Gastrocnemius medialis (tissue), 4 donors: ENCODE measurements around the gene DUSP8. TPM values are rescaled to one million over a fixed set of nuclear protein-coding genes. Genes with fewer than 3 reads are reported as not detected.
"Not testable (repeated sequence)": the region's sequence is repeated elsewhere in the genome, so short reads cannot be mapped to it uniquely, and the experiment has no call there.

Experiments used
- ATAC-seq, 2 donors: fragments of 150-250 bp; one replicate each; pipeline ENCODE4 v1.9.1; 2016
- DNase-seq, 2 donors: peaks; one replicate each; pipeline ENCODE4 v3.0.0-alpha.2; 2019
- H3K27ac ChIP-seq, 4 donors: fragments of 200-600 bp; sonication (generic); 1 replicate in 1 of 4; 2 replicates in 3 of 4; pipeline ENCODE4 v1.5.1; 2016 to 2018; ENCODE audit warnings: mild to moderate bottlenecking in 2 of 4, moderate library complexity in 1 of 4
- H3K27me3 ChIP-seq, 3 donors: fragments of 200-600 bp; sonication (generic) in 2 of 3; 1 replicate in 1 of 3; 2 replicates in 2 of 3; pipeline versions ENCODE4 v1.5.1 to v1.6.0; 2016 to 2019; ENCODE audit warnings: mild to moderate bottlenecking in 1 of 3, moderate library complexity in 1 of 3
- H3K36me3 ChIP-seq, 2 donors: fragments of 200-600 bp; sonication (generic) in 1 of 2; one replicate each; pipeline ENCODE4 v1.5.1; 2017 to 2018
- H3K4me1 ChIP-seq, 2 donors: fragments of 200-600 bp; sonication (generic) in 1 of 2; one replicate each; pipeline ENCODE4 v1.5.1; 2016 to 2017; ENCODE audit warnings: mild to moderate bottlenecking in 2 of 2
- H3K4me3 ChIP-seq, 4 donors: fragments of 200-600 bp; sonication (generic) in 3 of 4; 1 replicate in 1 of 4; 2 replicates in 3 of 4; pipeline ENCODE4 v1.5.1; 2016 to 2019; ENCODE audit warnings: mild to moderate bottlenecking in 2 of 4
- H3K9me3 ChIP-seq, 3 donors: fragments of 200-600 bp; sonication (generic) in 2 of 3; 1 replicate in 1 of 3; 2 replicates in 2 of 3; pipeline ENCODE4 v1.5.1; 2016 to 2019
- POLR2A ChIP-seq, 2 donors: fragments of 450-650 bp; IDR thresholded peaks; one replicate each; pipeline ENCODE4 v1.6.1; 2017; ENCODE audit warnings: antibody characterized with exemption in 2 of 2, mild to moderate bottlenecking in 2 of 2, moderate library complexity in 2 of 2
- in situ Hi-C, 4 donors: fragments of 200-750 bp; cut with MboI; loops; one replicate each; pipeline versions ENCODE4 v1.15.0 to v1.8.0; 2017; ENCODE audit warnings: low sequenced_read_pairs in 4 of 4
- intact Hi-C: fragments of 100-400 bp; cut with DNase I; formaldehyde crosslinking; loops from one replicate; pipeline ENCODE4 v1.15.1; 2023; ENCODE audit warnings: low total_unique reads
- total RNA-seq, 4 donors: library from RNA; depleted of rRNA; stranded (reverse); fragments of >200 nt; gene quantifications; one replicate each; pipeline versions ENCODE4 v1.1.0 to v1.2.3, GENCODE V29; 2016
- TF ChIP-seq, protein P1 (sequence below), 5 experiments: fragments of 450-650 bp in 3 of 5; fragments of 200-600 bp in 2 of 5; sonication (generic) in 2 of 5; IDR thresholded peaks in 4 of 5; conservative IDR thresholded peaks in 1 of 5; 1 replicate in 4 of 5; 2 replicates in 1 of 5; pipeline ENCODE4 v1.5.1; 2016 to 2019; ENCODE audit warnings: antibody characterized with exemption in 5 of 5, mild to moderate bottlenecking in 3 of 5, moderate library complexity in 3 of 5

DUSP8 gene
- total RNA-seq, 4 donors from 2014 or later: 2.6 to 25.9 (median 6.3) TPM

DNA sequence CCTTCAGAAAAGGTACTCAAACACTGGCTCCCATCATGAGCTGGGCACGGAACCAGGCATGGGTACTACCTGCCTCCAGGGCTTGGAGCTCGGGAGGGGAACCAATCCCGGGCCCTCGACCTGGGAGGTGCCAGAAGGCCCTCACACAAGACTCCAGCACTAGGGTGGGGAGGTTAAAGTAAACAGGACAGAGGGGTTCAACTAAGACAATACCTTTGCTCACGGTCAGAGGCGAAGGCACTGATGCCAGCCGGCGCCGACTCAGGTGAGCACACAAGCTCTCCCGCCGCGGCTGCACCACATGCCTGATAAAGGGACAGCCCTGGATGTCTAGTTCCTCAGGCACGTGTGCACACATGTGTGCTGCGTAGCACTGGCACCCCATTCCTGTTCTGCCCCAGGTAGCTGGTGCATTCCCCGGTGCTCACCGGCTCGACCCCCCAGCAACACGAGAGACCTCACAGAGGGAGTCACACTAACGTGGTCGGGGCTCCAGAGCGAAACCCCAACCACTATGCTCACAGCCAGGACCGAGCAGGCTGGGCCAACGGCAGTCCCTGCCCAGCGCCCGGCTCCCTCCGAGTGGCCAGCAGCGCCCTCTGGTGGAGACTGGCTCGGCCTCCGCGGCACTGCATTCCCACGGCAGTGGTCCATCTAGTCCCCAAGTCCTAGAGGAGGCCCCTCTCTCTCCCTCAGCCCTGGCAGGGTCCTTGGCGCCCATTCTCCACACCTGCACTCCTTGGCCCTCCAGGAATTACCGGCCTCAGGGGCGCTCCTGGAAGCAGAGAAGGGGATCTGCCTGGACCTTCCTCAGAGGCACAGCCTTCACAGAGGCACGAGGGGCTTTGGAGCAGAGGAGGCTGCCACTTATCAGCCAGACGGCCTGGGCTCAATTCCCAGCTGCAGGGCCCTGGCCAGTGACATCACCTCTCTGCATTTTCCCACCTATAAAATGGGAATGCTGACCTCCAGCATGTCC is 56.7 kb downstream of the DUSP8 start:
- Histone ChIP-seq H3K27ac (peak overlapping the region in 1 of 4 donors; percentile 45), H3K27me3 (no peaks in the 10 kb centered on the region), H3K9me3 (no peaks in the 10 kb centered on the region), H3K4me1 (peaks cover 38 to 50% of the 10 kb centered on the region in 2 donors), H3K4me3 (peak overlapping the region in 2 of 4 donors; percentile 20 to 30), H3K36me3 (no peaks in the 10 kb centered on the region)
- in situ Hi-C loops: loop anchor here (25.0 kb wide), 3 partner anchors 203 to 303 kb away; partner anchors contain the start of genes MUC5B (in 3 of the 4) and TOLLIP (in 1 of the 4)
- ATAC-seq (peak; percentile 85 to 88), DNase-seq (peak; percentile 48 to 64)
- TF ChIP-seq, protein P1, sequence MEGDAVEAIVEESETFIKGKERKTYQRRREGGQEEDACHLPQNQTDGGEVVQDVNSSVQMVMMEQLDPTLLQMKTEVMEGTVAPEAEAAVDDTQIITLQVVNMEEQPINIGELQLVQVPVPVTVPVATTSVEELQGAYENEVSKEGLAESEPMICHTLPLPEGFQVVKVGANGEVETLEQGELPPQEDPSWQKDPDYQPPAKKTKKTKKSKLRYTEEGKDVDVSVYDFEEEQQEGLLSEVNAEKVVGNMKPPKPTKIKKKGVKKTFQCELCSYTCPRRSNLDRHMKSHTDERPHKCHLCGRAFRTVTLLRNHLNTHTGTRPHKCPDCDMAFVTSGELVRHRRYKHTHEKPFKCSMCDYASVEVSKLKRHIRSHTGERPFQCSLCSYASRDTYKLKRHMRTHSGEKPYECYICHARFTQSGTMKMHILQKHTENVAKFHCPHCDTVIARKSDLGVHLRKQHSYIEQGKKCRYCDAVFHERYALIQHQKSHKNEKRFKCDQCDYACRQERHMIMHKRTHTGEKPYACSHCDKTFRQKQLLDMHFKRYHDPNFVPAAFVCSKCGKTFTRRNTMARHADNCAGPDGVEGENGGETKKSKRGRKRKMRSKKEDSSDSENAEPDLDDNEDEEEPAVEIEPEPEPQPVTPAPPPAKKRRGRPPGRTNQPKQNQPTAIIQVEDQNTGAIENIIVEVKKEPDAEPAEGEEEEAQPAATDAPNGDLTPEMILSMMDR (IDR thresholded peaks at IDR 0.05 in 4 of 5, conservative IDR thresholded peaks at IDR 0.05 in 1 of 5): peak; percentile 85 to 97 (median 95)
- no peak for TF ChIP-seq POLR2A (IDR thresholded peaks at IDR 0.05)
- intact Hi-C loops: loop anchor here (1.0 to 10.0 kb wide), 5 partner anchors 57 to 401 kb away; no protein-coding TSS in a partner anchor

DNA sequence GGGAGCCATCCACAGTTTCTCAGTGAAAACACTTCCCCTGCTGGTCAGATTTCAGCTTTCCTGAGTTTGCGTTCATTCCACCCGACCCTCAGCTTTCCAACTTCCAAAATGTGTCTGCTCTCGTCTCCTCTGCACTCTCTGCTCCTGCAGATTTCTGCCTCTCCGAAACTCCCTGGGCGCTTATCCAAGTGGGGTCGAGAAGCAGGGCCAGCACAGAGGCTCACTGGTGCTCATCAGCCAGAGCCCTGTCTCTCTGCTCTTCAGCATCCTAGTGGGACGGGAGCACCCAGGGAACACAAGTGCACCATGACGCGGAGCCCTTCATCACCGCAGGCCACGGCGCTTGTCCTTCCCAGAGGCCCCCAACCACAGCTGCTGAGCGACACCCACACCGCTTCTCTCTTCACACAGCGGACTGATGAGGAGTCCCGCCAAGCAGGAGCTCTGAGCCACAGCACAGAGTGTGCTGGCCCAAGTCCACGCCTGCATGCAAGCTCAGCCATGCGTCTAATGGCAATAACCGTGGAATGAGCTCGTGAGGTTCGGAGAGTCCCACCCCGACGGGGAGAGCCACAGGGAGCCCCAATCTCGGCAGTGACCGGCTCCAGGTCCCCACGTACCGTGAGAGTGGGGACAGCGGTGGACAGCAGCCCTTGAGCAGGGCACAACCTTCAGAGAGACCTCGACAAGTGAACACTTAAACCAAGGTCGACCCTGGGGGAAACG is 57.6 kb downstream of the DUSP8 start:
- in situ Hi-C loops (loop anchor here (25.0 kb wide), 3 partner anchors 202 to 302 kb away; partner anchors contain the start of genes MUC5B (in 3 of the 4) and TOLLIP (in 1 of the 4)), intact Hi-C loops (loop anchor here (1.0 to 10.0 kb wide), 4 partner anchors 56 to 400 kb away; no protein-coding TSS in a partner anchor)
- no peak for TF ChIP-seq POLR2A (IDR thresholded peaks at IDR 0.05)
- TF ChIP-seq, protein P1 (IDR thresholded peaks at IDR 0.05 in 4 of 5, conservative IDR thresholded peaks at IDR 0.05 in 1 of 5): no peak
- DNase-seq: no peak
- no peak overlapping the region for H3K4me3 ChIP-seq
- no peaks in the 10 kb centered on the region for H3K9me3 ChIP-seq
- peak; percentile 16 to 50 for ATAC-seq
- H3K36me3 ChIP-seq: no peaks in the 10 kb centered on the region
- peaks cover 38 to 48% of the 10 kb centered on the region in 2 donors for H3K4me1 ChIP-seq
- H3K27me3 ChIP-seq: no peaks in the 10 kb centered on the region
- peak overlapping the region in 1 of 4 donors; percentile 45 for H3K27ac ChIP-seq

DNA sequence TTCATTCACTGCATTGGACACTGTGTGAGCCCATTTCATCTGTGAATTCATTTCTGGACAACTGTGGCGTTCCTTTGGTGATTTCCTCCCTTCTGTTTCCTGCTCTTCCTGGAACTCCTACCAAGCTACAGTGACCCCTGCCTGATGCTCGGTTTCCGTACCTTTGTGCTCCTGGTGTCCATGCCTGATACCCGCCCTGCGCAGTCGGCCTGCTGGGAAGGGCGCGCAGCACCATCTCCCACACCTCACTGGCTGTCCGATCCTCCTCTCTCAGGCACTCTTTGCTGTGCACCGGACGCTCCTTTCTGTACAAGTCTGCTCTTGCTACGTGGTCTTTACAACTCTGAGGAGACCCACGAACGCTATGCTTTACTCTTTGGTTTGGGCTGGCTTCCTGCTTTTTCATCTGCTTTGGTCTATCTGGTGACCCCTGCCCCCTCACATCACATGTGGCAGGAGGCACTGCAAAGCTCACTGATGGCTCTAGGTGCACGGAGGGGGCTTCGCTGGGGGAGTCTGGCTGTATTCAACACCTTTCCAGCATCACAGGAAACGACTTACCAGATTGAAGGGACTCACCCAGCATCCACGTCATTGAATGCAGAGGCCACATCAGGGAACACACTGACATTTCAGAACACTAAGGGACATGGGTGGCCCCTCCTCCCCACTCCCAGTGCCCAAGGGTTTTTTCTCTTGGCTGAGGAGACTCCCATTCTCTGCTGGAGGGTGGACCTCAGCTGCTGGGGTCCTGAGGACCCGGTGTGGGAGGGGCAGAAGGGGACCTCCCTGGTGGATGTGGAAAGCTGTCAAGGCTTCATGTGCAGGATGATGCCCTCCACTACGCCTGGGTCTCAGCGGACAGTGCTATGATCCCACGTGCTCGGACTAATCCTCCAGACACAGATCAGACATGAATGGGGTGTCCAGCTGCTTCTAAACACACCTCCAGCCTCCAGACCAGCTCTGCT is 58.5 kb downstream of the DUSP8 start:
- no peaks in the 10 kb centered on the region for H3K27me3 ChIP-seq
- in situ Hi-C loops: loop anchor here (25.0 kb wide), 3 partner anchors 201 to 301 kb away; partner anchors contain the start of genes MUC5B (in 3 of the 4) and TOLLIP (in 1 of the 4)
- no peak overlapping the region for H3K4me3 ChIP-seq
- ATAC-seq: no peak
- no peak for DNase-seq
- H3K36me3 ChIP-seq: no peaks in the 10 kb centered on the region
- no peak overlapping the region for H3K27ac ChIP-seq
- TF ChIP-seq, protein P1 (IDR thresholded peaks at IDR 0.05 in 4 of 5, conservative IDR thresholded peaks at IDR 0.05 in 1 of 5): no peak
- intact Hi-C loops: loop anchor here (10.0 kb wide), 2 partner anchors 219 to 399 kb away; no protein-coding TSS in a partner anchor
- H3K4me1 ChIP-seq: peaks cover 47 to 56% of the 10 kb centered on the region in 2 donors
- no peaks in the 10 kb centered on the region for H3K9me3 ChIP-seq

DNA sequence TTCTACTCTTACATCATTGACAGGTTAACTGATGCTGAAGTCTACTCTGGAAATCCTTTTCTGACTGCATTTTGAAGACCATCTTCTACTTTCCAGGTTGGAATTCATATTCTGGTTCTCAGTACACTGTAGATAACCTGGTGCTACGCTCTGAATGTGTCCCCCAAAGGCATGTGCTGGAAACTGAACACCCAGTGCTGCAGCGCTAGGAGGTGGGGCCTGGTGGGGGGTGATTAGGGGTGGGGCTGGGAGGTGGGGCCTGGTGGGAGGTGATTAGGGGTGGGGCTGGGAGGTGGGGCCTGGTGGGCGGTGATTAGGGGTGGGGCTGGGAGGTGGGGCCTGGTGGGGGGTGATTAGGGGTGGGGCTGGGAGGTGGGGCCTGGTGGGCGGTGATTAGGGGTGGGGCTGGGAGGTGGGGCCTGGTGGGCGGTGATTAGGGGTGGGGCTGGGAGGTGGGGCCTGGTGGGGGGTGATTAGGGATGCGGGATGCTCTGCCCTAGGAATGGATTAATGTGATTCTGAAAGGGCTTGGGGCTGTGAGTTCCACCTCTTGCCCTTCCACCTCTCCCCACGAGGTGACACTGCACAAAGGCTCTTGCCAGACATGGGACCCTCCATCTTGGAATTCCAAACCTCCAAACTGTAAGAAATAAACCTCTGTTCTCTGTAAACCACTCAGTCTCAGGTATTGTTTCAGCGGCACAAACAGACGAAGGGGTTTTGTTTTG is 59.4 kb downstream of the DUSP8 start:
- not testable (repeated sequence) for H3K4me3 ChIP-seq, H3K27ac ChIP-seq, H3K36me3 ChIP-seq, H3K27me3 ChIP-seq, H3K9me3 ChIP-seq, DNase-seq, ATAC-seq
- in situ Hi-C loops (loop anchor here (25.0 kb wide), 3 partner anchors 200 to 300 kb away; partner anchors contain the start of genes MUC5B (in 3 of the 4) and TOLLIP (in 1 of the 4)), intact Hi-C loops (loop anchor here (10.0 kb wide), 2 partner anchors 218 to 398 kb away; no protein-coding TSS in a partner anchor)
- peaks cover 56% of the 10 kb centered on the region in 2 donors for H3K4me1 ChIP-seq
